CD4-positive, alpha-beta T cell treated with Interleukin-21 for 1 hour (primary cell): ENCODE results near the gene SLC25A21.
A peak's percentile ranks its signal among the peaks of the same experiment; 100 is the strongest.

Experiments used
- DNase-seq: peaks from one replicate; pipeline ENCODE4 v3.0.0-alpha.2; 2020

Gene SLC25A21

GRCh38 chr14:36683083-36683724, 489.2 kb downstream of the SLC25A21 start:
- DNase-seq: no peak

- no peak for DNase-seq
Measured at GRCh38 chr14:36682338-36682737, 490.1 kb downstream of the SLC25A21 start.

- no peak for DNase-seq
Measured at GRCh38 chr14:36676236-36676635, 496.2 kb downstream of the SLC25A21 start.

GRCh38 chr14:36675581-36675980, 496.8 kb downstream of the SLC25A21 start:
- no peak for DNase-seq

- DNase-seq: no peak
Measured at GRCh38 chr14:36674659-36675058, 497.7 kb downstream of the SLC25A21 start.

GRCh38 chr14:36672095-36672494, 500.3 kb downstream of the SLC25A21 start:
- DNase-seq: no peak

DNA sequence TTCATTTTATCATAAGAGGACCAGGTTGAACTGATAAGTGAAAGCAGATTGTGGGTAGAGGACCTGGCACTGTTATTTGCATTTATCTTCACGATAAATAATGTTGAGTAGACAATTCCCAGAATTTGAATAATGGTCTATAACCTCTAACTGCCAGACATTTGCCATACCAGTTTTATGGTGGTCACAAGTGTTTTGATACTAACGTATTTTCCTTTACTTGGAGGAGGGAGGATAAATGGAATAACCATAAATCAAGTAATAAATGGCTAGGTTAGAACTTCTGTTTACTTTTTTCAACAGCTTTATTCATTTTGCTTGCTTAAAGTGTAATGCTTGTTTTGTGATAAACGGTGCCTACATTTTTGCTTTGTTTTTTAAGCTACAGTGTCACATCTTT, 501.3 kb downstream of the SLC25A21 start:
- no peak for DNase-seq

DNA sequence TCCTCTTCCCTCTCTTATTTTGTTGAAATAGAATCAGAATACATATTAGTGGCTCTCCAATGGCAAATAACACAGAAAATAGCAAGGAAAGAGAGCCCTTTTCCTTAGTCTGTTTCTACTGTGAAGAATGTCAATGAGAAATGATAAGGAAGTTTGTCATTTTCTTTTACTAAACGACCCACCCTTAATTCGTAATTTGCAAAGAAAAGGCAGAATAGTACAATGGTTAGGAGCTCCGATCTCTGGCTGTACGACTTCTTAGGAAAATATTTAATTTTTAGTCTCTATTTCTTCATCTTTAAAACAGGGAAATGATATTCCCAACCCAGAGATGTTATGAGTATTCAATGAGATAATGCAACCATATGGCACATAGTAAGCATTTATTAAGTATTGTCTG, 504.7 kb downstream of the SLC25A21 start:
- DNase-seq: no peak

- DNase-seq: no peak
Measured at GRCh38 chr14:36666416-36667206, 505.8 kb downstream of the SLC25A21 start.

GRCh38 chr14:36665887-36666415, 506.5 kb downstream of the SLC25A21 start:
- DNase-seq: no peak

DNA sequence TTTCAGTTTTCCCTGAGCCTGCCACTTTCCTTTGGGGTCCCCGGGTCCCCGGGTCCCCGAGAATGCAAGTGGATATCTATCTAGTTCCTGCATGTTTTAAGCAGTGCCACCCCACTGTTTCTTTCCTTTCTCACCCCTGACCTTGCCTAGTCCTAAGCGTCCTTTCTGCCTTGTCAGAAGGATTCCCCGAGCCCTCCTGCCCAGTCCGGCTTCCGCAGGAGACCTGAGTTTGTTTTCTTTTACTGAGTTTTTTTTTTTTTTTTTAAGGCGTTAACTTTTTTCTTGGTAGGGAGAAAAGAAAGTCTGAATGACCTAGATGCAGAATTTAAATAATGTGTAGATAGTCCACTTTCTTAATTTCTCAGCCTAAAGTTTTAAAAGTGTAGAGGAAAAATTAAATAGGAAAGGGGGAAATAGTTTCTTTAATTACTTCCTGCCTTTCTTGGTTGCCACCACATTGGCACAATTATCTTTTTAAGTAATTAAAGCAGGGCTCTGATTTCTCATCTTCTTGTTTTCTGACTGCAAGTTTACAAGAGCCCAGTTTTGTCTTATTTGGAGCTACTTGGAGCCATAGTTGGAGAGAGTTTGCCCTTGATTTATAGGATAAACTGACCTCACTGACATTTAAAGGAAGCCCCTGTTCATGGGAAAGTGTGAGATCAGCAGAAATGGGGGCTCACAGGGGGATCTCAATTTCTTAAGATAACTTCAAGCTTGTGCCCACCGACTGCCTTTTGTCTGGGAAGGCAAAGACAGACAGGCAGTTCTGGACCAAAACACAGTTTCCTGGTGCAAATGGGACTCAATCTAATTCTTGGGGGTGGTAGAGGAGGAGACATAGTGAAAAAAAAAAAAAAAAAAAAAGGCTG, 507.8 kb downstream of the SLC25A21 start:
- no peak for DNase-seq

DNA sequence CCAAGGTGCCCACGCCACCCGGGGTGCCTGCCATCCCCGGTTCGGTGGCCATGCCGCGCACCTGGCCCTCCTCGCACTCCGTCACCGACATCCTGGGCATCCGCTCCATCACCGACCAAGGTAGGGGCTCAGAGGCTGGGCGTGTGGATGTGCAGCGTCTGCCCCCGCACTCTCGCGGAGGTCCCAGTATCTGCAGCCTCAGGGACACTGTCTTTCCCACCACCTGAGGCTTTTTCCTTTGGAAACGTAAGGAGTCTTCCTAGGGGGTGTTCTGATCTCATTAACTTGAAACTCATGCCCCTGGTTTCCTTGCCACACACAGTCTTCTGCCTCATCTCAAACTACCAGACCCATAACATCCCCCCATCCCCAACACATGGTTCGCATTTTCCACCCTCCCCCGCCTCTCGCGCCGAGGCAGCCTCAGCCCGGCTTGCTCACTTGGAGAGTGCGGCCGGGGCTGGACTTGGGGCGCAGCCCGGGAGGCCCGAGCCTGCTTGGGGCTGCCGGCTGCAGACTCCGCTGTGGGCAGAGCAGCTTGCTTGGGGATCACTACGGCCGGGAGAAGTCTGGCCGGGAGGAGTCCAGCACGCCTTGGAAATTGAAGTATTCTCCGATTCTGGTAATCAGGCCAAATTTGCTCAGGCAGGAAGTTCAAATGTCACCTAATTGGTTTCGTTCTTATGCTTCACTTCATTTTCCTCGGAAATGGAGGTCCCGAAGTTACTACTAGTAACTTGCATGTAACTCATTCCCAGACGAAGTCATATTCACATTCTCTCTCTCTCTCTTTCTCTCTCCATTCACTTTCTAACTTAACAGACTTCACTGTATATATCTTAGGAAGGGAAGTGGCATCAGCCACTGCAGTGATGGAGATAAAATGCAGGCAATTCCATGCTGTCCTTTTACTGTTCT, 508.7 kb downstream of the SLC25A21 start:
- no peak for DNase-seq

GRCh38 chr14:36662543-36663403, 509.6 kb downstream of the SLC25A21 start:
- DNase-seq: no peak

- no peak for DNase-seq
Measured at GRCh38 chr14:36662258-36662542, 510.2 kb downstream of the SLC25A21 start.

DNA sequence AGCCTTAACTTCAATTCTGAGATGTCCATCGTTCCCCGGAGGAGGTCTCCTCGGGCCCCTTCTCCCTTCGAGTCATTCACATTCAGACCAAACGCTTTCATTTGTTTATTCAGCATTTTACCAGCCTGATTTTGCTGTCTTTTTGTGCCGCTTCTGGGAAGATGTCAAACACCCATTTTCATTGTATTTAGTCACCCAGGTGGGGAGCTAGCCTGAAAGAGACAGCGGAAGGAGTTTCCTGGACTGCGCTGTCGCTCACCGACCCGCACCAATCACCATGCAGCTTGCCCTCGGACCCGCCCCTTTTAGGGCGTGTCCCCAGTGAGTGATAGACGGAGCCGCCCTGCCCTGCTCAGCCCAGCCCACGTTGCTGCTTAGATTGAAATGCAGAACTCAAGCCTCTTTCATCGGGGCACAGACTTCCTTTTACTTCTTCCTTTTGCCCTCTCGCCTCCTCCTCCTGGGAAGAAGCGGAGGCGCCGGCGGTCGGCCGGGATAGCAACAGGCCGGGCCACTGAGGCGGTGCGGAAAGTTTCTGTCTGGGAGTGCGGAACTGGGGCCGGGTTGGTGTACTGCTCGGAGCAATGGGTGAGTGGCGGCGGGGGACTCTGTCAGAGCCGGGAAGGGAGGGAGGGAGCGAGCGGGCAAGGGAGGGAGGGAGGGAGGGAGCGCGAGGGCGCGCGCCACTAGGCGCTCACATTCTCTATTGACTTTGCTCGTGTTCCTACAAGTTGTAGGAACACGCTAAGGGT, 510.7 kb downstream of the SLC25A21 start, which contains the start of gene PAX9:
Gene PAX9 (plus strand): TSS at position 355 of the 752 bp plus-strand sequence. CDS start 230 bp downstream, at position 585.
- peak; percentile 47 for DNase-seq

DNA sequence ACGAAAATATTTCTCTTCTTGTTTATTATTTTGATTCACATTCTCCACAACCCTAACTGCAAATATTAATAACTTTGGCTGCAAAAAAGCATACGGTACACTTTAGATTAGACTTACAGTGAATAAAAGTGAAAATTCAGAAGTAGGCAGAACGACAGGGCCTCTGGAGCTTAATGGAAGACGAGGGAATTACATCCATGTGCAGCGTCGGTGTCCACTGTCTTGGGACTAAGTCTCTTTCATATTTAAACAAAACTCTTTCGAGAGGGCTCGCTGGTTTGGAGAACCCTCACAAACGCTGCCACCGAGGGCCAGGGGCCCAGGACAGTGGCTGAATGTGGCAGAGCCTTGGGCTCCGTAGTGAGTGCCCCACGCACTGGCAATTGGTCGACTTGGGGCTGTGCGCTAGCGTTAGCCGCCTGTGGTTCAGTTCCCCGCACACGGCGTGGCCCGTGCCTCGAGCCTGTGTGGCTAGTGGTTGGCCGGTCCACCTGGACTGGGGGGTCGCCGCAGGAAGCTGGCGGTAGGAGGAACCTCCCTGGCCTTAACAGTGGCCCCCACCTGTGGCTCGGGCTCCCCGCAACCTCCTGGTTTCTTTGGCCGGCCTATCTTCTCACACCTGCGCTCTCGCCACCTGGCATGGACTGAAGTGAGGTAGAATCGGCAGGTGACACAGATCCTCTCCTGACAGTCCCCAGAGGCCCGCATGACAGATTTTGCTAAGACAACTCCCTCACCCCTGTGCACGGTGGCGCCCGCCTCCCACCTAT, 511.5 kb downstream of the SLC25A21 start:
- DNase-seq: no peak

DNA sequence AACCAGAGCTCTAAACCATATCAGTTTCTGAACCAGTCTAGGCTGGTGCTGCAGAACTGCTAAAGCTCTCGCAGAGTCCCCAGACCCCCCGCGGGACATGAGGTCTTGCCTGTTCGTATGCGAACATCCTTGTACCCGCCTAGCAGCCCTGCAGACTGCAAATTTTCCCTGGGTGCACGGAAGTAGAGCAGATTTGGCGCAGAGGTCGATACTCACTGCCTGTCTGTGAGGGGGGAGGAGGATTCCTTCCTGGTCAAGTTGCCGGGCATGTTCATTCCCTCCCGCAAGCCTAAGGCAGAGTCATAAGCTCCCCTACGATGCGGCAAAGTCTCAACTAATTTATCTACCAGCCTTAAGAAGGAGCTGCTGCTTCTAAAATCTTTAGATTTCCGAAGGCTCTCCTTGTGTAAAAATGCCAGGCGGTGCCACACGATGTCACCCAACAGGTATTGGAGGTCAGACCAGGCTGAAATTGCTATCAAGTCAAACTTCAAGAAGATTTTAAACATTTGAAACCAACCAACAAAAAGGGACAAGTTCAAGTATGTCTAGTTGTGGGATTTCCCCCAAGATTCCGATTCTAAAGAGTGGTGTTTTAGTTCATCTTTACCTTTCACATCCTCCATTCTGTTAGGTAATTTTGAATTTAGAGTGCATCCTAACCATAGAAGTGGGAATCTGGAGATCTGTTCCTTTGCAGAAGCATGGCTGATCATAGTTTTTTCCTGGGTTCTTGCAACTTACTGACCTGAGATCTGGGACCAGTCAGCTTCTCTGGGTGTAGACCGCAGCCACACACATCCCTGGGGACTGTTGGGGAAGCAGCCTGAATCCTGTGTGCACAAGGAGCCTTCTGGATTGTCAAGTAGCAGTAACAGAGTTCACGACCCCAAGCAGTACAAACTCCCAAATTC, 512.3 kb downstream of the SLC25A21 start:
- no peak for DNase-seq

- no peak for DNase-seq
Measured at GRCh38 chr14:36659010-36659821, 513.2 kb downstream of the SLC25A21 start.
